HCT116 (cell line): ENCODE data around the gene ATP12A. TPM values are rescaled to one million over a fixed set of nuclear protein-coding genes. Genes with fewer than 3 reads are reported as not detected.

Source experiments
- ATAC-seq: fragments of 200-7000 bp; cut with Tn5 transposase; 2 replicates; pipeline ENCODE4 v1.9.1; 2020; ENCODE audit warnings: mild to moderate bottlenecking, moderate library complexity
- BruUV-seq: library from RNA; stranded (reverse); fragments of 400-500 nt; replicated peaks from 2 replicates; lab custom pipeline; 2021; lab: Mats Ljungman, UMichigan
- CTCF ChIA-PET: fragments of 300-600 bp; sonication (Branson Sonifier 250); formaldehyde crosslinking; loops from one replicate; lab custom pipeline; 2021; ENCODE audit warnings: antibody characterized with exemption; lab: Charles Lee
- POLR2A ChIA-PET: fragments of 300-600, 350-600 bp; sonication (Branson Sonifier 250); formaldehyde crosslinking; loops from one replicate; lab custom pipeline; 2021; ENCODE audit warnings: antibody characterized with exemption; lab: Charles Lee
- RAD21 ChIA-PET, 2 experiments: fragments of 300-600 bp; sonication (Branson Sonifier 250); formaldehyde crosslinking; loops; one replicate each; lab custom pipeline; 2023; ENCODE audit warnings: low total read pairs in 2 of 2; ENCODE audit not compliant: uncharacterized antibody in 2 of 2, unreplicated experiment in 2 of 2, low non-redundant PET in 1 of 2; lab: Charles Lee
- DNase-seq: peaks from one replicate; pipeline ENCODE4 v3.0.0-alpha.2; 2010; ENCODE audit warnings: low read depth, low spot score
- H2AFZ ChIP-seq: fragments of 200-600 bp; shearing (Covaris generic), sonication (generic); 2 replicates; pipeline ENCODE4 v1.6.1; 2017; ENCODE audit warnings: low read depth, mixed run types, mixed read lengths, antibody characterized with exemption, low read length; ENCODE audit not compliant: poor library complexity, severe bottlenecking
- H3K27ac ChIP-seq: 2 replicates; pipeline ENCODE4 v1.5.1; 2012; ENCODE audit warnings: low read depth, low read length
- H3K27me3 ChIP-seq: fragments of 200-600 bp; sonication (generic); 2 replicates; pipeline ENCODE4 v1.6.1; 2016; ENCODE audit warnings: mixed run types, low read length, mixed read lengths; ENCODE audit not compliant: insufficient read depth
- H3K36me3 ChIP-seq, 2 experiments: fragments of 200-500 bp in 1 of 2; fragments of 200-600 bp in 1 of 2; sonication (Bioruptor generic) in 1 of 2; sonication (generic) in 1 of 2; 2 replicates each; pipeline versions ENCODE4 v1.5.1 to v1.6.1; 2014 to 2016; ENCODE audit warnings: low read length in 2 of 2, inconsistent platforms in 1 of 2, mixed read lengths in 1 of 2, mixed run types in 1 of 2; ENCODE audit not compliant: insufficient read depth in 2 of 2, control insufficient read depth in 1 of 2
- H3K4me1 ChIP-seq, 2 experiments: fragments of 200-600 bp in 1 of 2; sonication (generic) in 1 of 2; 2 replicates each; pipeline versions ENCODE4 v1.5.1 to v1.6.1; 2012 to 2017; ENCODE audit warnings: low read length in 2 of 2, inconsistent platforms in 1 of 2, mild to moderate bottlenecking in 1 of 2, mixed read lengths in 1 of 2, mixed run types in 1 of 2, moderate library complexity in 1 of 2; ENCODE audit not compliant: insufficient read depth in 2 of 2, control insufficient read depth in 1 of 2
- H3K4me2 ChIP-seq: fragments of 200-600 bp; sonication (generic); 2 replicates; pipeline ENCODE4 v1.6.1; 2017; ENCODE audit warnings: mixed run types, low read length, mixed read lengths
- H3K4me3 ChIP-seq, 2 experiments: fragments of 200-600 bp in 1 of 2; sonication (generic) in 1 of 2; replicated peaks in 1 of 2; 2 replicates each; pipeline ENCODE4 v1.5.1; 2011 to 2016; ENCODE audit warnings: low read length in 2 of 2, control low read depth in 1 of 2, low read depth in 1 of 2, mild to moderate bottlenecking in 1 of 2, mixed read lengths in 1 of 2, mixed run types in 1 of 2
- H3K79me2 ChIP-seq: fragments of 200-600 bp; sonication (generic); 2 replicates; pipeline ENCODE4 v1.6.1; 2017; ENCODE audit warnings: mild to moderate bottlenecking, mixed run types, low read length, moderate library complexity, mixed read lengths; ENCODE audit not compliant: insufficient read depth
- H3K9ac ChIP-seq: fragments of 200-600 bp; sonication (generic); 2 replicates; pipeline ENCODE4 v1.6.1; 2016; ENCODE audit warnings: low read length, mixed read lengths
- H3K9me2 ChIP-seq: fragments of 200-600 bp; sonication (generic), shearing (Covaris generic); 2 replicates; pipeline ENCODE4 v1.6.1; 2017; ENCODE audit warnings: mixed run types, mild to moderate bottlenecking, moderate library complexity; ENCODE audit not compliant: insufficient read depth
- H3K9me3 ChIP-seq, 2 experiments: fragments of 200-500 bp in 1 of 2; fragments of 200-600 bp in 1 of 2; sonication (Bioruptor generic) in 1 of 2; sonication (generic) in 1 of 2; 2 replicates each; pipeline ENCODE4 v1.6.1; 2014 to 2017; ENCODE audit warnings: low read length in 2 of 2, mixed read lengths in 2 of 2, inconsistent platforms in 1 of 2, low read depth in 1 of 2, mild to moderate bottlenecking in 1 of 2, mixed run types in 1 of 2, moderate library complexity in 1 of 2; ENCODE audit not compliant: control insufficient read depth in 1 of 2, insufficient read depth in 1 of 2
- H4K20me1 ChIP-seq: fragments of 200-600 bp; sonication (generic), shearing (Covaris generic); 2 replicates; pipeline ENCODE4 v1.6.1; 2017; ENCODE audit warnings: mixed run types, mild to moderate bottlenecking, moderate library complexity; ENCODE audit not compliant: insufficient read depth
- ATF3 ChIP-seq: IDR thresholded peaks from 2 replicates; pipeline ENCODE4 v1.6.1; 2012
- CBX3 ChIP-seq: IDR thresholded peaks from 2 replicates; pipeline ENCODE4 v1.6.1; 2012; ENCODE audit warnings: low read depth
- CEBPB ChIP-seq: IDR thresholded peaks from 2 replicates; pipeline ENCODE4 v1.6.1; 2012; ENCODE audit warnings: low read depth
- EGR1 ChIP-seq: IDR thresholded peaks from 2 replicates; pipeline ENCODE4 v1.6.1; 2012; ENCODE audit warnings: low read depth
- EZH2 ChIP-seq: fragments of 200-600 bp; sonication (generic); IDR thresholded peaks from 2 replicates; pipeline ENCODE4 v1.6.1; 2017; ENCODE audit warnings: antibody characterized with exemption, mixed run types
- EZH2phosphoT487 ChIP-seq: fragments of 200-600 bp; IDR thresholded peaks from 2 replicates; pipeline ENCODE4 v1.6.1; 2018; ENCODE audit warnings: antibody characterized with exemption, borderline replicate concordance
- FOSL1 ChIP-seq: IDR thresholded peaks from 2 replicates; pipeline ENCODE4 v1.6.1; 2012; ENCODE audit warnings: low read depth
- JUND ChIP-seq: IDR thresholded peaks from 2 replicates; pipeline ENCODE4 v1.6.1; 2012
- MAX ChIP-seq: IDR thresholded peaks from 2 replicates; pipeline ENCODE4 v1.6.1; 2012
- POLR2AphosphoS5 ChIP-seq: IDR thresholded peaks from 2 replicates; pipeline ENCODE4 v1.6.1; 2011; ENCODE audit warnings: mild to moderate bottlenecking, low read depth, low read length, moderate library complexity
- RAD21 ChIP-seq: IDR thresholded peaks from 2 replicates; pipeline ENCODE4 v1.6.1; 2012; ENCODE audit warnings: low read depth, mild to moderate bottlenecking
- SIN3A ChIP-seq: IDR thresholded peaks from 2 replicates; pipeline ENCODE4 v1.6.1; 2012; ENCODE audit warnings: low read depth
- SP1 ChIP-seq: IDR thresholded peaks from 2 replicates; pipeline ENCODE4 v1.6.1; 2012; ENCODE audit warnings: low read depth
- SRF ChIP-seq: IDR thresholded peaks from 2 replicates; pipeline ENCODE4 v1.6.1; 2012; ENCODE audit warnings: low read depth
- TCF7L2 ChIP-seq: IDR thresholded peaks from 2 replicates; pipeline ENCODE4 v1.7.0; 2011; ENCODE audit warnings: borderline replicate concordance, inconsistent platforms; ENCODE audit not compliant: insufficient read depth, insufficient read length; ENCODE audit errors: extremely low read depth
- ZBTB33 ChIP-seq: IDR thresholded peaks from 2 replicates; pipeline ENCODE4 v1.6.1; 2011; ENCODE audit warnings: mild to moderate bottlenecking, low read length, moderate library complexity; ENCODE audit not compliant: insufficient replicate concordance; ENCODE audit errors: extremely low read depth
- ZFX ChIP-seq: fragments of 450-650 bp; IDR thresholded peaks from 2 replicates; pipeline ENCODE4 v1.6.1; 2017
- intact Hi-C: fragments of 100-400 bp; cut with micrococcal nuclease; formaldehyde crosslinking; loops from 2 replicates; pipeline ENCODE4 v1.10.0; 2022
- total RNA-seq: library from RNA; stranded (reverse); gene quantifications from one replicate; pipeline ENCODE4 v1.2.1, GENCODE V29; 2021; ENCODE audit not compliant: unreplicated experiment

The ATP12A gene
- total RNA-seq, 1 experiment from 2014 or later: 0.30 TPM

GRCh38 chr13:24734950-24735349 is 54.7 kb downstream of the ATP12A start:
- ATAC-seq (no peak), DNase-seq (no peak)
- H3K27ac ChIP-seq: no peak overlapping the region
- RAD21 ChIA-PET: no interaction called here
- H3K4me2 ChIP-seq: no peak overlapping the region
- no peak overlapping the region for H3K4me3 ChIP-seq
- no peak overlapping the region for H2AFZ ChIP-seq
- H3K27me3 ChIP-seq: no peaks in the 10 kb centered on the region
- no peaks in the 10 kb centered on the region for H3K79me2 ChIP-seq
- POLR2A ChIA-PET: no interaction called here
- no peaks in the 10 kb centered on the region for H3K9me2 ChIP-seq
- H3K9me3 ChIP-seq: no peaks in the 10 kb centered on the region
- H3K36me3 ChIP-seq: no peaks in the 10 kb centered on the region
- no TSS peak for BruUV-seq
- H4K20me1 ChIP-seq: no peaks in the 10 kb centered on the region
- no peaks in the 10 kb centered on the region for H3K4me1 ChIP-seq
- CTCF ChIA-PET: no interaction called here
- TF ChIP-seq EZH2phosphoT487 (no peak), FOSL1 (no peak), TCF7L2 (no peak), SRF (no peak), EZH2 (no peak), SP1 (no peak), JUND (no peak), MAX (no peak), CEBPB (no peak), ATF3 (no peak), ZFX (no peak)
- intact Hi-C loops: no loop called here
- H3K9ac ChIP-seq: no peak overlapping the region

- H4K20me1 ChIP-seq: no peaks in the 10 kb centered on the region
- no peaks in the 10 kb centered on the region for H3K79me2 ChIP-seq
- ATAC-seq (no peak), DNase-seq (no peak)
- no peak overlapping the region for H2AFZ ChIP-seq
- no peak overlapping the region for H3K4me3 ChIP-seq
- TF ChIP-seq ZFX: no peak
- no peak for TF ChIP-seq ZBTB33
- TF ChIP-seq EGR1: no peak
- no peak for TF ChIP-seq SRF
- TF ChIP-seq RAD21: no peak
- TF ChIP-seq POLR2AphosphoS5: no peak
- TF ChIP-seq SIN3A: no peak
- no peak for TF ChIP-seq CBX3
- no peaks in the 10 kb centered on the region for H3K9me3 ChIP-seq
- ChIA-PET RAD21 (no interaction called here), POLR2A (no interaction called here), CTCF (interaction anchor here (1.2 kb wide), 1 partner anchor 43 kb away, joined by 4 read pairs; no protein-coding TSS in a partner anchor)
- no peak overlapping the region for H3K27ac ChIP-seq
- H3K4me2 ChIP-seq: no peak overlapping the region
- no peaks in the 10 kb centered on the region for H3K27me3 ChIP-seq
- intact Hi-C loops: no loop called here
- H3K4me1 ChIP-seq: peaks cover 0 to 7% of the 10 kb centered on the region in 2 experiments; a peak in 1 of 4 replicates
- no peaks in the 10 kb centered on the region for H3K36me3 ChIP-seq
- no peak overlapping the region for H3K9ac ChIP-seq
- BruUV-seq: no TSS peak
- no peaks in the 10 kb centered on the region for H3K9me2 ChIP-seq
These were observed 56.8 kb downstream of the ATP12A start for GRCh38 chr13:24737042-24737441.
